HG02943 (cell line): ENCODE measurements around the gene ELMO1.

Experiments used
- ATAC-seq: cut with Tn5 transposase; IDR thresholded peaks from one replicate; pipeline ENCODE4 v1.9.1; 2021; ENCODE audit warnings: mild to moderate bottlenecking, low read depth, moderate library complexity; ENCODE audit not compliant: unreplicated experiment

ELMO1 gene

GRCh38 chr7:36945612-36946400, 502.9 kb downstream of the ELMO1 start:
- no peak for ATAC-seq

DNA sequence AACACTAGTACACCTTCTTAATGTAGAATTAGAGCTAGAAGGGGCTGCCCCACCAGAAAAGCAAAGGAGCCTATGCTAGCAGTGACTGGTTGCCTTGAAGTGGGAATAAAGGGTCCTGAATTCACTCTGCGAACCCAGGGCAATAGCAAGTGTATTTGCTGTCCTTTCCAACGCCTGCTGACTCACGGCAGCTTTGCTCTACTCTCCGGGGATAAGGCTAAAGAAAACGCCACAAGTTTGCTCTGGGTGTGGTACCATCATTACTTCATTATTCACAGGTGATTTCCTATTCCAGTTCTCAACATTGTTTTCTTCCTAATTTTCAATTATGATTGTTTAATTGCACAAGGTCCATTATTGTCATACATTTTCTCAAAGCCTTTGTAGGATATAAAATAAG, 503.8 kb downstream of the ELMO1 start:
- no peak for ATAC-seq

GRCh38 chr7:36943591-36944435, 504.9 kb downstream of the ELMO1 start:
- no peak for ATAC-seq

DNA sequence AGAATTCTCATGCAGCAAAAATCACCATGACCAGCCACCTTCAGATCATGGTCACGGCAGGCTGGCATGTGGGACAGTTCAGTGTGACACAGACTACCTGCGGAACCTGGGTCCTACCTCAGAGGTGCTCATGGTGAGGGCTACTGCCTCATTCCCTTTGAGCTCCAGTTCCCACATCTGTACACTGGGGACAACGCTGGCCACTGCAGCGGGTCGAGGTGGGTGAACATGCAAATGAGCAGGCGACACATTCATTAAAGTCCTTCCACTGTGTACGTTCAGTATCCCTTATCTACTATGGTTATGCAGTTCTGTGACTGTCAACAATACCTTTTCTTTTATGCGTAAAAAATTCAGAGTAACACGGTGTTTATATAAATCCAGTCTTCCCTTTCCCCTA, 505.7 kb downstream of the ELMO1 start:
- ATAC-seq: no peak

GRCh38 chr7:36942541-36942940, 506.1 kb downstream of the ELMO1 start:
- no peak for ATAC-seq

- ATAC-seq: no peak
Measured at GRCh38 chr7:36942025-36942424, 506.6 kb downstream of the ELMO1 start.

DNA sequence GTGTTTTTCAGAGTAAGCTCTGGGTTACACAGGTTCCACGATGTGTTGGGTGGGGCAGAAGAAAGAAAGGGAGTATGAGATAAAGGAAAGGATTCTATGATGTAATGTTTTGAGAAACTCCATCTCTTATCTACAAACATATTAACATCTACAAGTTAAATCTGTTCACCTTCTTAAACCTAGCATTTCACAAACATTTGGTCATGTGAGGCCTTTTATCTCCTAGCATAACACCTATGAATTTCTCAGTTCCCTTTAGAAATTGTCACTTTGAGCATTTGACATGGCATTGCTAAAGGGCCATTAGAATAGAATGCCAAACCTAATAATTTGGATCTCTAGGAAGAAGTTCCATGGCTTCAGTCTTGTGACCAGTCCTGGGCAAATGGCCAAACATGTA, 507.3 kb downstream of the ELMO1 start:
- no peak for ATAC-seq

DNA sequence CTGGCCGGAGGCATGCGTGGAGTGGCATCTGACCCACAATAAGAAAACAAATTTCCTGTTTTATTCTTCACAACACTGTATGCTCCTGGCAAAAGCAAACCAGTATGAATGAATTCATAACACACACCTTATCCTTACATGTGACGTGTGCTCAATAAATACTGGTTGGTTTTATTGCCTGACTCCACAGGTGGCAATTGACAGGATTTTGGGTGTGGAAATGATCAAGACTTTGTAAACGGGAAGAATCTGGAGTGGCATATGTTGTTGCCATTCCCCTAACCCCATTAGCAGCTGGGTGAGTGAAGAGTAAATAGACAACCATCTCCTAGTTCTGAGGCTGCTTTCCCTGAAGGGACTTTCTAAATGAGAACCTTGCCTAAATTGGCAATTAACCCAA, 508.8 kb downstream of the ELMO1 start:
- ATAC-seq: no peak

DNA sequence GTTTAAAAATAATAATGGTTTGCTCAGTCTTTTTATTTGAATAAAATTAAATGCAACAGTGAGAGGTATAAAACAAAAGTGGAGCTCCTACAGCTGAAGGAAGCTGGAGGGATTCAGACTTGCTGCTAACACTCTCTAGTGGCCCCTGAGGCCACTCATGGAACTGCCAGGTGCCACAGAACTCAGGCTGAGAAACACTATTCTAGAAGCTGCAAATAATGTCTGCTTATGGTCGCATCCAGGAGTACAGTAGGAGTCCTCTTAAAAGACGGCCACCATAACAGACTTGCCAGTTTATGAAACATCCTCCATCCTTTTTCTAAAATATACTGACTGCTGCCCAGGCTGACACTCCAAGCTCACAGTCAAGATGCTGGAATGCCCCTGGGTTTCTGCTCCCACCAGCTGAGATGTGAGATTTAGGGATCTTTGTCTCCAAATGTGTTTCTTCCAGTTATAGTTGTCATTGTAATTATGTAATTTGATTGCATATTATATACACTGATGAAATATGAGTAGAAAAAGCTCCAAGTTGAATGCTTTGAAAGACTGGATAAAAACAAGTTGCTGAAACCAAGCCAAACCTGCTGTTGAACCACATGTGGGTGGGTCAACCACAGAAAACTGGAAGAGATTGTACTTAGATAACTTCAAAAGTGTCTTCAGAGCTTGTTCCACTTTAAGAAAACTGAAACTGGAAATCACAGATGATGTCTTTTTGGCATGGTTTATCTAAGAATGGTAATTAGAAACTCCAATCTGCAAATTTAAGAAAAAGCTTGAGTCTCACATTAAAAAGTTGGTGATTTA, 510.7 kb downstream of the ELMO1 start:
- no peak for ATAC-seq

DNA sequence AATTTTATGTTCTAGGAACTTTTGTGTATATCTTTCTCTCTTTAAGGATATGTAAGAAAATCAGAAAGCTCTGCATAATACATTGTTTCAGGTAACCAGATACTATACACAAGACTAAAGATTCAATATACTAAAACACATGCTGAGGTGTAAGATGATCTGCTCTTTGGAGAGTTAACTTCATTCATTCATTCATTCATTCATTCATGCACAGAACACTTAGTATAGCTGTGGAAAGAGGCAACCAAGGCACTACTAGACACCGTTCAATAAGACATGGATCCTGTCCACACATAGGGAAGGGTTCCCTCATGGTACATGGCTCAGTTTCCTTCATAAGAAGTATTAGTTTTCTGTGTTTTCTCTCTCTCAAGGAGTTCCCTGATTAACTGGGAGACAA, 516.8 kb downstream of the ELMO1 start:
- ATAC-seq: no peak

- no peak for ATAC-seq
Measured at GRCh38 chr7:36929791-36930190, 518.9 kb downstream of the ELMO1 start.

- no peak for ATAC-seq
Measured at GRCh38 chr7:36928718-36929117, 519.9 kb downstream of the ELMO1 start.

- ATAC-seq: no peak
Measured at GRCh38 chr7:36928311-36928710, 520.4 kb downstream of the ELMO1 start.

DNA sequence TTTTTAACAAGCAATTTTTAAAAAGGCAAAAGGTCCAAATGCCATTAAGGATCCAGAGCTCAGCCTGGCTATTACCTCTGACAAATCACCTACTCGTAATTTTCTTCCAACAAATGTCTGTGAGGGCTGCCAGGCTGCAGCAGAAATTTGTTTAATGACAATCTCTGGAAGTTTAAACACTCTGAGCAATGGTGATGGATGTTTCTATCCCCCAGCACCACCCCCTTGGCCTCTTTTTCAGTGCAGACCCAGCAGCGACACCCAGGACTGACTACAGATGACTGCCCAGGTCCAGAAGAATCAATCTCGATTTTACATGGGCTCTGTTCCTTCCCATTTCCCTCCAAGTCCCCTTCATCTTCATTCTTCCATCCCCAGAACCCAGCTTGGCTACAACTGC, 523.0 kb downstream of the ELMO1 start:
- no peak for ATAC-seq

DNA sequence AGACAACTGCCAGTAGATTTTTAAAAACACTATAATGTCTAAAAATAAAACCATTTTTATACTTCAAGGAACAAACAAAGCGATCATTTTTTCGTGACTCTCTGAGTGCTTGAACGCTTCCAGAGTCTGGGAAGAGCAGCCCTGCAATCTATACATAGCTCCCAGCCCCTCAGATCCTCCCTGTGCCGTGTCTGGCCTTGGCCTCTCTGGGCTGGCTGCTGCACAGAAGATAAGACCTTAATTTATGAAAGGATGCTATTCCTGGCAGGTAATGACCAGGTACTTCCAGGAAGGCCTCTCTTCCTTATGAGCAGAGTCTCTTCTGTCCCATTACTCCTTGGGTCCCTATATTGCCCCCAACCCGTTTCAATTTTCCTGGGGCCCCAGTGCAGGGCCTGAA, 523.5 kb downstream of the ELMO1 start:
- ATAC-seq: no peak

- ATAC-seq: no peak
Measured at GRCh38 chr7:36923943-36924436, 524.7 kb downstream of the ELMO1 start.

GRCh38 chr7:36923185-36923584, 525.5 kb downstream of the ELMO1 start:
- no peak for ATAC-seq

DNA sequence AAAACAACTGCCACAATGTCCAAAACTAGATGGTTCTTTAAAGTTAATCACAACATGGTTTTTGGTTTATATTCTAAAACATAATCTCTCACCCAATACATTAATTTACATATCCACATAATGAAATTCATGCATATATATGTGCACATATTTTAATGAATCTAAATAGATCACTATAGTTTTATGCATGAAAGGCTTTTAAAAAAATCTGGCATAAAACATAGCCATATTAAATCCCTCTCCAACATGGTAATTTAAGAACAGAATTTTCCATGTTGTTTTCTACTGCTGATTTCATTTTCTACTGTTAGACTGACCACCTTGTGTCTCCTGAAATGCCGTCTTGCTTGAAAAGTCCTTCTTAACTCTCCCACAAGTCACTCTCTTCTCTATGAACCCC, 528.2 kb downstream of the ELMO1 start:
- no peak for ATAC-seq

DNA sequence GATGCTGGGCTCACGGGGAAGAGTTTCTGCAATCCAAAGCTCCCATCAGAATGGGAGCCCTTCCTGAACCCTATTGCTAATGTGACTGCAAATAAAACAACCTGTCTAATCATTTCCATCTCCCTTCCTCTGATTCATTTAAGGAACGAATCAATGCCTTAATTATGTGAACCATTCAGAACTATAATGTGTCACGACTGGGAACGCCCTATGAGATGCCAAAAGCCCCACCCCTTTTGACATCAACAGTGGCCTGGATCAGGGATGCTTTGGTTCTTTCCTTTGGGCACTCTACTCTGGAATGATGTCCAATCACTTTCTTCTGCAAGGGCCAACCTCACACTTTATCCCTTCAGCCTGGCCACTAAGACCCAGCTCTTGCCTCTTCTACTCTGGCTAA, 528.9 kb downstream of the ELMO1 start:
- ATAC-seq: no peak

DNA sequence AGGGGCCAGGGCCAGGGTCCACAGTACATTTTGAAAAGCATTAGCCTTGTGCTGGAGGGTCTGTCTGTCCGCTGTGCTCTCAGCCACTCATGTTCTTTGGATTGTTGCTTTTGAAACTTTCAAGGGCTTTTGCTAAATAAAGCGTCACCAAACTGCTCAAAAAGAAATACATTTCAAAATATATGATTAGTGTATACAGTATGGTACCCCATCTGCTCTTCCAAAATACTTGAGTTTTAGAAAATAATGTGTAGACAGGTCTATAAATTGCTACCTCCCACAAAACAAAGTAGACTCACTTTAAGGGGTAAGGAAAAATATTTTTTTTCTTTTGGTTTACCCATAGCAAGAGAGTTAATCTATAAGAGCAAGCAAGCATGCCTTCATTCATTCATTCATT, 530.1 kb downstream of the ELMO1 start:
- ATAC-seq: no peak

DNA sequence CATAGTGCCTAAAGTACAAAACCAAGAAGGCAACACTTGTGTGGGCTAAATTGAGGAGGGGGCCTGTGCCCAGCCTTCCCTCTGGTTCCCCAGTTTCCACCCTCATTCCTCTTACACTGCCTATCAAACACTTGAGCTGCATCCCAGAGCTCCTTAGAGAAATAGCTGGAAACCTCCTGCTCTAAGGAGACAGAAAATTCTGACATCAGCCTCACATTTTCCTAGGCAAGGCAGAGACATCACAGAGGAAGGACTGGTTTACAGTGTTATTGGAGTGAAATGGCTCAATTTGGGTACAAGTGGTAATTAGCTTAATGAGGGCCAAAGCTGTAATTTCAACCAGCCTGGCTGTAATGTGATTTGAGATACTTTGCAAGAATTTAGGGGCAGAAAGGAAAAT, 532.0 kb downstream of the ELMO1 start:
- no peak for ATAC-seq
